OCI-LY7 (cell line): ENCODE results near the gene CASZ1. TPM values are rescaled to one million over a fixed set of nuclear protein-coding genes. Genes with fewer than 3 reads are reported as not detected.

ENCODE experiments used
- BruUV-seq: library from RNA; stranded (reverse); fragments of 400-500 nt; replicated peaks from 2 replicates; lab custom pipeline; 2021; lab: Mats Ljungman, UMichigan
- CTCF ChIA-PET: fragments of 300-600 bp; sonication (Branson Sonifier 250); formaldehyde crosslinking; loops from one replicate; lab custom pipeline; 2022; ENCODE audit warnings: antibody characterized with exemption; ENCODE audit not compliant: unreplicated experiment; lab: Charles Lee
- POLR2A ChIA-PET: fragments of 300-600 bp; sonication (Branson Sonifier 250); formaldehyde crosslinking; loops from one replicate; lab custom pipeline; 2022; ENCODE audit warnings: antibody characterized with exemption; lab: Charles Lee
- DNase-seq: peaks from one replicate; pipeline ENCODE4 v3.0.0-alpha.2; 2015; ENCODE audit warnings: low spot score
- H2AFZ ChIP-seq: fragments of 200-600 bp; sonication (generic), shearing (Covaris generic); 2 replicates; pipeline ENCODE4 v1.6.1; 2014; ENCODE audit warnings: mild to moderate bottlenecking, antibody characterized with exemption, low read length, moderate library complexity
- H3K27ac ChIP-seq: fragments of 200-600 bp; sonication (generic); 2 replicates; pipeline ENCODE4 v1.5.1; 2014; ENCODE audit warnings: mixed run types, low read depth, mild to moderate bottlenecking, moderate library complexity, low read length, inconsistent platforms; ENCODE audit not compliant: poor library complexity, severe bottlenecking
- H3K36me3 ChIP-seq: fragments of 200-600 bp; sonication (generic); 2 replicates; pipeline ENCODE4 v1.6.1; 2014; ENCODE audit warnings: mild to moderate bottlenecking, antibody characterized with exemption, low read length, moderate library complexity, mixed read lengths; ENCODE audit not compliant: insufficient read depth
- H3K4me1 ChIP-seq: fragments of 200-600 bp; sonication (generic); 2 replicates; pipeline ENCODE4 v1.5.1; 2014; ENCODE audit warnings: mild to moderate bottlenecking, low read length; ENCODE audit not compliant: insufficient read depth, poor library complexity, severe bottlenecking
- H3K4me2 ChIP-seq: fragments of 200-600 bp; sonication (generic); 2 replicates; pipeline ENCODE4 v1.6.1; 2014; ENCODE audit warnings: mild to moderate bottlenecking, low read length
- H3K4me3 ChIP-seq: fragments of 200-600 bp; sonication (generic); 2 replicates; pipeline ENCODE4 v1.5.1; 2014; ENCODE audit warnings: mild to moderate bottlenecking, low read depth, low read length; ENCODE audit not compliant: poor library complexity, severe bottlenecking
- H3K79me2 ChIP-seq: fragments of 200-600 bp; sonication (generic); 2 replicates; pipeline ENCODE4 v1.6.1; 2016; ENCODE audit warnings: low read depth, mild to moderate bottlenecking, low read length, moderate library complexity, mixed read lengths; ENCODE audit not compliant: insufficient read depth
- H3K9me2 ChIP-seq: fragments of 200-600 bp; sonication (generic); 2 replicates; pipeline ENCODE4 v1.6.1; 2016; ENCODE audit warnings: mild to moderate bottlenecking, low read length, mixed read lengths; ENCODE audit not compliant: insufficient read depth
- H3K9me3 ChIP-seq: fragments of 200-600 bp; sonication (generic); 2 replicates; pipeline ENCODE4 v1.6.1; 2014; ENCODE audit warnings: mild to moderate bottlenecking, mixed run types, low read length, mixed read lengths
- H4K20me1 ChIP-seq: fragments of 200-600 bp; sonication (generic); 2 replicates; pipeline ENCODE4 v1.6.1; 2014; ENCODE audit warnings: mild to moderate bottlenecking, antibody characterized with exemption, low read length, moderate library complexity, mixed read lengths; ENCODE audit not compliant: insufficient read depth
- EZH2phosphoT487 ChIP-seq: fragments of 200-600 bp; sonication (generic); IDR thresholded peaks from 2 replicates; pipeline ENCODE4 v1.6.1; 2018; ENCODE audit warnings: low read depth, borderline replicate concordance, mild to moderate bottlenecking, mixed run types, antibody characterized with exemption, low read length, moderate library complexity, mixed read lengths
- intact Hi-C: fragments of 100-400 bp; cut with micrococcal nuclease; formaldehyde crosslinking; loops from one replicate; pipeline ENCODE4 v1.10.0; 2022; ENCODE audit not compliant: unreplicated experiment
- total RNA-seq, 2 experiments: library from RNA; depleted of rRNA in 1 of 2; stranded (reverse); fragments of >200 nt in 1 of 2; shearing (Covaris generic) in 1 of 2; gene quantifications; 2 replicates each; pipeline ENCODE4 v1.2.3, GENCODE V29; 2014 to 2022
- TF ChIP-seq, protein P1 (sequence below): fragments of 200-600 bp; sonication (generic); conservative IDR thresholded peaks from 2 replicates; pipeline ENCODE4 v1.5.1; 2014; ENCODE audit warnings: mild to moderate bottlenecking, antibody characterized with exemption, low read length, moderate library complexity, mixed read lengths

The CASZ1 gene
- total RNA-seq, 2 experiments from 2014 or later = 3.3 to 3.9 TPM

DNA sequence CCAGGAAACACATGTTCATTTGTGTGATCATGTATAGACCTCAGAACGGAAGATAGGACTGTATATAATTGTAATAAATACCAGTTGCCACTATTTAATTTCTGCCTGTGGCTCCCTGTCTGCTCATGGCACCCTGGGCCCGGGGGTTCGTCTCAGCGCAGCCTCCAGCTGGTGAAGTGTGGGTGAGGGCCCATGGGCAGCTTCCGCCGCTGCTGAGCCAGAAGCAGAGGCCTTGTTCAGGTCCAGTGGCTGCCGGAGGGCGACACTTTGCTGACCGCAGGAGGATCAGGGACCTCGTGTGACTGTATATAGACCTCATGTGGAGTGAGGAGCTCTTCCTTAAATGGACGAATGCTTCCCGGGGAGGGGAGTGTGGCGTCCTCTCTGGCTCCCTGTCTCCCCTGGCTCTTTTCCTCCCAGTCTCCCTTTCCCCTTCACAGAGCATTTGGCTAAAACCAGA, 165.8 kb downstream of the CASZ1 start:
- H3K27ac ChIP-seq = no peak overlapping the region
- H3K4me3 ChIP-seq = no peak overlapping the region
- H3K79me2 ChIP-seq = no peaks in the 10 kb centered on the region
- no TSS peak for BruUV-seq
- no peaks in the 10 kb centered on the region for H4K20me1 ChIP-seq
- intact Hi-C loops = no loop called here
- DNase-seq = no peak
- ChIA-PET CTCF (interaction anchor here (0.7 kb wide), 1 partner anchor 832 kb away, joined by 5 read pairs; no protein-coding TSS in a partner anchor), POLR2A (interaction anchor here (0.7 kb wide), 1 partner anchor 218 kb away, joined by 5 read pairs; no protein-coding TSS in a partner anchor)
- TF ChIP-seq EZH2phosphoT487 = no peak
- TF ChIP-seq, protein P1, sequence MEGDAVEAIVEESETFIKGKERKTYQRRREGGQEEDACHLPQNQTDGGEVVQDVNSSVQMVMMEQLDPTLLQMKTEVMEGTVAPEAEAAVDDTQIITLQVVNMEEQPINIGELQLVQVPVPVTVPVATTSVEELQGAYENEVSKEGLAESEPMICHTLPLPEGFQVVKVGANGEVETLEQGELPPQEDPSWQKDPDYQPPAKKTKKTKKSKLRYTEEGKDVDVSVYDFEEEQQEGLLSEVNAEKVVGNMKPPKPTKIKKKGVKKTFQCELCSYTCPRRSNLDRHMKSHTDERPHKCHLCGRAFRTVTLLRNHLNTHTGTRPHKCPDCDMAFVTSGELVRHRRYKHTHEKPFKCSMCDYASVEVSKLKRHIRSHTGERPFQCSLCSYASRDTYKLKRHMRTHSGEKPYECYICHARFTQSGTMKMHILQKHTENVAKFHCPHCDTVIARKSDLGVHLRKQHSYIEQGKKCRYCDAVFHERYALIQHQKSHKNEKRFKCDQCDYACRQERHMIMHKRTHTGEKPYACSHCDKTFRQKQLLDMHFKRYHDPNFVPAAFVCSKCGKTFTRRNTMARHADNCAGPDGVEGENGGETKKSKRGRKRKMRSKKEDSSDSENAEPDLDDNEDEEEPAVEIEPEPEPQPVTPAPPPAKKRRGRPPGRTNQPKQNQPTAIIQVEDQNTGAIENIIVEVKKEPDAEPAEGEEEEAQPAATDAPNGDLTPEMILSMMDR = no peak
- H2AFZ ChIP-seq = no peak overlapping the region
- H3K4me2 ChIP-seq = no peak overlapping the region
- H3K36me3 ChIP-seq = no peaks in the 10 kb centered on the region
- no peaks in the 10 kb centered on the region for H3K9me3 ChIP-seq
- H3K9me2 ChIP-seq = no peaks in the 10 kb centered on the region
- no peaks in the 10 kb centered on the region for H3K4me1 ChIP-seq

DNA sequence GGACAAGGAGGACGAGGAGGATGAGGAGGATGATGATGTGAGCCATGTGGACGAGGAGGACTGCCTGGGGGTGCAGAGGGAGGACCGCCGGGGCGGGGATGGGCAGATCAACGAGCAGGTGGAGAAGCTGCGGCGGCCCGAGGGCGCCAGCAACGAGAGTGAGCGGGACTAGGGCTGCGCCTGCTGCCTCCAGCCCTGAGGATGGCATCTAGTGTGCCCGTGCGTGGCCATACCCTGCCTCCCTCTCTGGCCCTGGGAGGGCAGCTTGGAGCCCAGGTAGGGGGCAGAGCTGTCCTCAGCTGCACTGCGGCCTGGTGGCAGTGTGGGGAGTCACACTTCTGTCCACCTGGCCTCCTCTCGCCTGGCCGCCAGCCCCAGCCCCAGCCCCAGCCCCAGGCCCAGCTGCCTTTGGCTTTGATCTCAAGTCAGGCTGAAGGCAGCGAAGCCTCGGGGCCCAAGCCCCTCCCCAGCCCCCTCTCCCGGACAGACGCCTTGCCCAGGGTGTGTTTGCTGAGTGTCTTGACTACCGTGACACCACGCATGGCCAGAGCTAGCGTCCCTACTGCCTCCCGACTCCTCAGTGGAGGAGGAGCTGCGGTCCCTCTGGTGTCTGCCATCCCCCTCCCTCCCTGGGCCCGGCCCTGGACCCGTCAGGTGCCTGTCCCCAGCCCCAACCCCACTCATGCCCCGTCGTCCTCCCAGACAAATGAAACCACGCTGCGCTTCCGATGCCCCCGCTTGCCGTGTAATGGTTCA, 166.5 kb downstream of the CASZ1 start:
- H2AFZ ChIP-seq = no peak overlapping the region
- H3K27ac ChIP-seq = no peak overlapping the region
- no peak overlapping the region for H3K4me2 ChIP-seq
- no peaks in the 10 kb centered on the region for H4K20me1 ChIP-seq
- no peaks in the 10 kb centered on the region for H3K79me2 ChIP-seq
- CTCF ChIA-PET = interaction anchor here (0.7 kb wide), 1 partner anchor 832 kb away, joined by 5 read pairs; no protein-coding TSS in a partner anchor
- no peaks in the 10 kb centered on the region for H3K4me1 ChIP-seq
- no peaks in the 10 kb centered on the region for H3K36me3 ChIP-seq
- POLR2A ChIA-PET = interaction anchor here (0.6 to 0.7 kb wide), 2 partner anchors 106 to 218 kb away, joined by 5 read pairs; no protein-coding TSS in a partner anchor
- H3K9me3 ChIP-seq = no peaks in the 10 kb centered on the region
- intact Hi-C loops = no loop called here
- TF ChIP-seq, protein P1 = no peak
- TF ChIP-seq EZH2phosphoT487 = no peak
- no peak overlapping the region for H3K4me3 ChIP-seq
- no peak for DNase-seq
- BruUV-seq = no TSS peak
- H3K9me2 ChIP-seq = no peaks in the 10 kb centered on the region
